ENCODE results near the gene LIPG.

Gene LIPG

DNA sequence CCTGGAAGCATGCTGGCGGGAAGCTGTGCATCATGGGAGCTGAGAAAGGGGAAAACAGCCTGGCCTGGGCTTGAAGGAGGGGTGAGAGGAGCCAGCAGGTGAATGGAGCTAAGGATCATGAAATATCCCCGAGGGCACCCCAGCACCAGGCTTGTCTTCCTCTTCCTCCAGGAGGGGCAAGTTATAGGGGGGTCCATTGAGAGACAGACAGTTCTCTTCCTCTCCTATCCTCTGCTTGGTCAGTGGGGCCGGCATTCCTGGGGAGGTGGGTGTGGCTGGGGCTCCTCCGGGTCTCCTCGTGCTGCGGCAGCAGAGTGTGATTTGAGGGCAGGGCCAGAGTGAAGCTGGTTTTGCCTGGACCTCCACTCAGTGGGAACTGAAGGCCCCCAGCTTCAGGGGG, 78.9 kb downstream of the LIPG start:
- no peak for DNase-seq

DNA sequence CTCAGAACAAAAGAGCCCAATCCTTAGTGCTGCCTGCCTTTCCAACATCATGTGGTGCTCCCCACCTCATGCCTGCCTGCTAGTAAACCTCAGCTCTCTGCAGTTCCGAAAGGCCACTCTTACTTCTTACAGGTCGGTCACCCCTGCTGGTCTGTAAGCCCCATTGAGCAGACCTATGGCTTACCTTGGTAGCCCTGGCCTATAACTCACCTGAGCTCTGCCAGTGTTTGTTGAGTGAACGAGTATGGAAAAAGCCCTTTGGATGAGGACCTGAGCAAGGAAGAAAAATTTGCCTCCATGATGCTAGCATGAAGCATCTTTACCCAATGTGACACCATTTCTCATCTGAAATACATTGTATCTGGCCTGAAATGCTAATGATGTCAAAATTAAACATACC, 83.3 kb downstream of the LIPG start:
- no peak for DNase-seq

DNA sequence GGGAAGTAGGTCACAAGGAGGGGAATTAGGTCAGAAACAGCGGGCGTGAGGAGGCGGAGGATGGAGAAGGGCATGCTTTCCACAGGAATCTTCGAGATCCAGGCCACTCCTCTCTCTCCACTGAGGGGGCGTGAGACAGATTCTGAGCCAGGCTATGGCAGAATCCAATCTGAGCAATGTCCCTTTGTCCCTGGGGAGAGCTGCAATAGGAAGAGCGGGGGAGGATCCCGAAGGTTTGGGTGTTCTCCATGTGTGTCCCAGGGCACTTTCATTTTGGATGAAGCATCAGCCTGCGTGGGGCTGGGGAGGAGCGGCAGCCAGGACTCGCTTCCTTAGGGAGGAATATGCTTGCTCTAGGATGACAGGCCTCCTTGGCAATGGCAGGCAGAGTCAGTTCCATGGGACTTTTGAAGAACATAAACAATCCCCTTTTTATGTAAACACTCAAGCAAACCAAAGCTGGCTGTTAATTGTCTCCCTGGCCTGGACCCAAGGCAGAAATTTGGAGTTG, 84.0 kb downstream of the LIPG start:
- no peak for DNase-seq

DNA sequence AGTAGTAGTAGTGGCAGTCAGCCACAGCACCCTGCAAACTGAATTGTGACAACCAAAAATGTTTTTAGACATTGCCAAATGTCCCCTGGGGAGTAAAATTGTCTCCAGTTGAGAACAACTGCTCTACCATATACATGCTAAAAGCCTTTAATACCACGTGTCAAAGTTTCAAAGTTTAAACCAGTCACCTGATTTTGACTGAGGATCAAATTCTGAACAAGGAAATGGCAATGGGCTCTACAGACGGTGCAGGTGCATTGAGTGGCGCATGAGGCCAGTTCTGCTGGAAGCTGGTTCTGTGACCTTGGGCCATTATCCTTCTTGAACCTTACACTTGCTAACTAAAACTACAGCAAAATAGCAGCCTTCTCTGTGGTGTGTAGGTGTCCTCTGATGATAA, 85.0 kb downstream of the LIPG start:
- no peak for DNase-seq

DNA sequence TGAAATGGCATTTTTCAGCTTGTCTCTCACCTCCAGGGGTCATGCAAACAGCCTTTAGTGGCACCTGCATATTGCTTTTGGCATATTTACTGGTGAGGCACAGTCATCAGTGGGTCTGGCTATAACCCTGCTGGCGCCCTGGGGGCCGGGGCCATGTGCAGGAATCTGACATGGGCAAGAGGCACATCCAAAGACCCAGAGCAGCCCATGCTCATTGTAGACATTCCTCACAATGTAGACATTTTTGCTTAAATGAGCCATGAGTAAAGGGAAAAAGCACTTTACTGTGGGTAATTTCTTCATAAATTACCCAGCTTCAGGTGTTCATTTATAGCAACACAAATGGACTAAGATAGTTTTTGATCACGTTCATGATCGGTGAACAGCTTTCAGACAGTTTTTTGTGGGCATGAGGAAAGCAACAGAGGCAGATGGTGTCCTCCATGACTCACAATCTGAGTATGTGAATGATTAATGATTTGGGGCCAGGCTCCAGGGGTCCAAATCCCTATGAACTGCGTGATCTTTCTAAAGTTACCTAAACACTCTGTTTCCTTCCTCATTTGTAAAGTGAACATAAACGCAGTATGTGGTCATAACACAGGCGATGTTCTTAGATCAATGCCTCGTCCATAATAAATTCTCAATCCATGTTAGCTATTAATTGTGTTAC, 85.8 kb downstream of the LIPG start:
- DNase-seq: no peak

DNA sequence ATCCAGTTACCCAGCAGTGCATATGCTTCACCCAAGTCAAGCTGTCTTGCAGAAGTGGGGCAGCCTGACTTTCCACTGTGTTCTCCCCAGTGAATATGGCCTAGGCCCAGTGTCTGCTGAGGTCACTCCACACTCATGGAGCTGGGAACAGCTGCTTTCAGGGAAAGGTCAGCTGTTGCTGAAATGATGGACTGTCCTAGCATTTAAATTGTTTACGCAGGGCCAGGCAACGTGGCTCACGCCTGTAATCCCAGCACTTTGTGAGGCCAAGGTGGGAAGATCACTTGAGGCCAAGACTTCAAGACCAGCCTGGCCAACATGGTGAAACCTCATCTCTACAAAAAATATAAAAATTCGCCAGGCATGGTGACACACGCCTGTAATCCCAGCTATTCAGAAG, 86.5 kb downstream of the LIPG start:
- no peak for DNase-seq
